Uterus (tissue), 2 donors: ENCODE data around the gene NPAT.

Source experiments
- POLR2A ChIP-seq, 2 donors: fragments of 450-650 bp; IDR thresholded peaks; one replicate each; pipeline ENCODE4 v1.6.1; 2016; ENCODE audit warnings: antibody characterized with exemption in 2 of 2, mild to moderate bottlenecking in 1 of 2, moderate library complexity in 1 of 2
- TF ChIP-seq, protein P1 (sequence below), 4 experiments: fragments of 200-600 bp in 2 of 4; fragments of 450-650 bp in 2 of 4; sonication (generic) in 2 of 4; IDR thresholded peaks; one replicate each; pipeline ENCODE4 v1.5.1; 2016 to 2019; ENCODE audit warnings: antibody characterized with exemption in 4 of 4, mild to moderate bottlenecking in 2 of 4, moderate library complexity in 1 of 4

DNA sequence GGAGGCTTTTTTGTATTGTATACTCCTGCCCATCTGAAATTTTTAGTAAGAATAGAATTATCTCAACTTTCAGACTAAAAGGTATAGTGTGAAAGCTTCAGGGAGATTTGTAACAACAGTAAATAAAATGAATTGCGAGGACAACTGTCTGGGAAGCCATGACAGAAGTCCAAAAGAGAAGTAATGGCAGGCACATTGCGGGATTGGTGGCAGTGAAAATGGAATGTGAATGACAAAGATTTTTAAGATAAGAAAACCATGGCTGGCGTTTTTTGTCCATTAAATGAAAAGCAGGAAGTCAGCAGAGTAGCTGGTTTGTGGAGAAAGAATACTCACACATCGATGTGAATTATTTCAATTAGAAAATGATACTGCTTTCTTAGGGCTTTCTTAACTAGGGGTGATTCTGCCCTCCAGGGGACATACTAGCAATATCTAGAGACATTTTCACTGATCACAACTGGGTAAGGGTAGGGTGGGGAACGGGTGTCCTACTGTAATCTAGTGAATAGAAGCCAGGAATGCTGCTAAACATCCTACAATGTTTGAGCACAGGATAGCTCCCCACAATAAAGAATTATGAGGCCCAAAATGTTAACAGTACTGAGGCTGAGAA, 1.6 kb downstream of the NPAT start:
- TF ChIP-seq POLR2A (IDR thresholded peaks at IDR 0.05): no peak
- TF ChIP-seq, protein P1, sequence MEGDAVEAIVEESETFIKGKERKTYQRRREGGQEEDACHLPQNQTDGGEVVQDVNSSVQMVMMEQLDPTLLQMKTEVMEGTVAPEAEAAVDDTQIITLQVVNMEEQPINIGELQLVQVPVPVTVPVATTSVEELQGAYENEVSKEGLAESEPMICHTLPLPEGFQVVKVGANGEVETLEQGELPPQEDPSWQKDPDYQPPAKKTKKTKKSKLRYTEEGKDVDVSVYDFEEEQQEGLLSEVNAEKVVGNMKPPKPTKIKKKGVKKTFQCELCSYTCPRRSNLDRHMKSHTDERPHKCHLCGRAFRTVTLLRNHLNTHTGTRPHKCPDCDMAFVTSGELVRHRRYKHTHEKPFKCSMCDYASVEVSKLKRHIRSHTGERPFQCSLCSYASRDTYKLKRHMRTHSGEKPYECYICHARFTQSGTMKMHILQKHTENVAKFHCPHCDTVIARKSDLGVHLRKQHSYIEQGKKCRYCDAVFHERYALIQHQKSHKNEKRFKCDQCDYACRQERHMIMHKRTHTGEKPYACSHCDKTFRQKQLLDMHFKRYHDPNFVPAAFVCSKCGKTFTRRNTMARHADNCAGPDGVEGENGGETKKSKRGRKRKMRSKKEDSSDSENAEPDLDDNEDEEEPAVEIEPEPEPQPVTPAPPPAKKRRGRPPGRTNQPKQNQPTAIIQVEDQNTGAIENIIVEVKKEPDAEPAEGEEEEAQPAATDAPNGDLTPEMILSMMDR (IDR thresholded peaks at IDR 0.05): no peak
